Osteocyte (in vitro differentiated cells): ENCODE measurements around the gene RFXAP. TPM values are rescaled to one million over a fixed set of nuclear protein-coding genes. Genes with fewer than 3 reads are reported as not detected.

Source experiments
- DNase-seq: peaks from one replicate; pipeline ENCODE4 v3.0.0; 2021; ENCODE audit warnings: mixed read lengths; ENCODE audit not compliant: unreplicated experiment; ENCODE audit errors: extremely low spot score
- H3K27ac Mint-ChIP-seq: one replicate; pipeline ENCODE4 v1.8.0; 2021; ENCODE audit warnings: mild to moderate bottlenecking, mixed read lengths; ENCODE audit not compliant: unreplicated experiment
- H3K27me3 Mint-ChIP-seq: one replicate; pipeline ENCODE4 v1.8.0; 2021; ENCODE audit warnings: mixed read lengths; ENCODE audit not compliant: unreplicated experiment
- H3K36me3 Mint-ChIP-seq: one replicate; pipeline ENCODE4 v1.8.0; 2021; ENCODE audit warnings: mixed read lengths; ENCODE audit not compliant: unreplicated experiment
- H3K4me1 Mint-ChIP-seq: one replicate; pipeline ENCODE4 v1.8.0; 2021; ENCODE audit warnings: mixed read lengths; ENCODE audit not compliant: unreplicated experiment
- H3K4me3 Mint-ChIP-seq: one replicate; pipeline ENCODE4 v1.8.0; 2021; ENCODE audit warnings: mild to moderate bottlenecking, moderate library complexity, mixed read lengths; ENCODE audit not compliant: unreplicated experiment
- H3K9me3 Mint-ChIP-seq: one replicate; pipeline ENCODE4 v1.8.0; 2021; ENCODE audit warnings: mixed read lengths; ENCODE audit not compliant: unreplicated experiment
- CTCF ChIP-seq: fragments of 200-600 bp; sonication (generic); IDR thresholded peaks from 2 replicates; pipeline ENCODE4 v1.5.0; 2021; ENCODE audit warnings: antibody characterized with exemption, mild to moderate bottlenecking, moderate library complexity
- total RNA-seq: library from RNA; stranded (reverse); gene quantifications from 2 replicates; pipeline ENCODE4 v1.2.1, GENCODE V29; 2021

The RFXAP gene
- total RNA-seq, 1 donor from 2014 or later: 4.9 TPM

- H3K36me3 Mint-ChIP-seq: peaks cover 2% of the 10 kb centered on the region
- no peak for DNase-seq
- H3K9me3 Mint-ChIP-seq: no peaks in the 10 kb centered on the region
- no peak overlapping the region for H3K4me3 Mint-ChIP-seq
- peak; percentile 10 for TF ChIP-seq CTCF
- no peak overlapping the region for H3K27ac Mint-ChIP-seq
- no peaks in the 10 kb centered on the region for H3K27me3 Mint-ChIP-seq
- H3K4me1 Mint-ChIP-seq: no peaks in the 10 kb centered on the region
These were observed 29.4 kb downstream of the RFXAP start for GRCh38 chr13:36848199-36848982.

- DNase-seq: no peak
- Mint-ChIP-seq H3K27ac (no peak overlapping the region), H3K27me3 (no peaks in the 10 kb centered on the region), H3K36me3 (peaks cover 2% of the 10 kb centered on the region), H3K9me3 (no peaks in the 10 kb centered on the region), H3K4me3 (no peak overlapping the region), H3K4me1 (no peaks in the 10 kb centered on the region)
- peak; percentile 27 for TF ChIP-seq CTCF
These were observed 31.9 kb downstream of the RFXAP start for GRCh38 chr13:36850790-36851438.

GRCh38 chr13:36857253-36857652 is 38.2 kb downstream of the RFXAP start:
- DNase-seq: no peak
- Mint-ChIP-seq H3K4me3 (no peak overlapping the region), H3K36me3 (no peaks in the 10 kb centered on the region), H3K27ac (no peak overlapping the region), H3K27me3 (no peaks in the 10 kb centered on the region), H3K9me3 (no peaks in the 10 kb centered on the region), H3K4me1 (no peaks in the 10 kb centered on the region)
- no peak for TF ChIP-seq CTCF

GRCh38 chr13:36858290-36858689 is 39.3 kb downstream of the RFXAP start:
- H3K4me1 Mint-ChIP-seq: no peaks in the 10 kb centered on the region
- no peaks in the 10 kb centered on the region for H3K36me3 Mint-ChIP-seq
- no peak overlapping the region for H3K4me3 Mint-ChIP-seq
- DNase-seq: no peak
- TF ChIP-seq CTCF: peak; percentile 67
- H3K9me3 Mint-ChIP-seq: no peaks in the 10 kb centered on the region
- no peak overlapping the region for H3K27ac Mint-ChIP-seq
- no peaks in the 10 kb centered on the region for H3K27me3 Mint-ChIP-seq

GRCh38 chr13:36859259-36859658 is 40.2 kb downstream of the RFXAP start:
- Mint-ChIP-seq H3K27ac (no peak overlapping the region), H3K4me3 (no peak overlapping the region), H3K27me3 (no peaks in the 10 kb centered on the region), H3K36me3 (no peaks in the 10 kb centered on the region), H3K9me3 (no peaks in the 10 kb centered on the region), H3K4me1 (no peaks in the 10 kb centered on the region)
- no peak for TF ChIP-seq CTCF
- no peak for DNase-seq
